Measurements from ENCODE around the gene SLX9.
"Not testable (repeated sequence)": the region's sequence is repeated elsewhere in the genome, so short reads cannot be mapped to it uniquely, and the experiment has no call there.

Gene SLX9

DNA sequence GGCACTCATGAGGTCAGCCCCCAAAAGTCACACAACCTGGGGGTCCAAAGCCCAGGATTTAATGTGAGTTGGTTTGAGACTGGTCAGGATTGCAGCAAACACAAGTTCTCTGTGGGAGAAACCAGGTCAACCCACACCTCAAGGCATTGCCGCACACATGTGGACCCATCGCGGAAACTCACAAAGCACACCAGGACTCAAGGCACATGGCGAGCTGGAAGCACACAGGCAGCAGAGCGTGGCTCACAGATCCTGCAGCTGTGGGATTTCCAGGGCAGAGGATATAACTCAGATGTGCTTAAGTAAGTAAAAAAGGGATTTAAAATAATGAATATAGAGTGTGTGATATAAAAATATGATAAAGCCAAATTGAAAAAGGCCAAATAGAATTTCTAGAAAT lies 82.9 kb downstream of the SLX9 start:
- no peak for DNase-seq

GRCh38 chr21:45024516-45024915 lies 84.7 kb downstream of the SLX9 start:
- not testable (repeated sequence) for DNase-seq

GRCh38 chr21:45026066-45026745 lies 86.4 kb downstream of the SLX9 start:
- peak; percentile 21 for DNase-seq
